PC-9 (cell line): ENCODE data around the gene TRAM2. TPM values are rescaled to one million over a fixed set of nuclear protein-coding genes. Genes with fewer than 3 reads are reported as not detected.

Experiments used
- BruUV-seq: library from RNA; stranded (reverse); fragments of 400-500 nt; replicated peaks from 2 replicates; lab custom pipeline; 2021; lab: Mats Ljungman, UMichigan
- CTCF ChIA-PET: fragments of 300-600 bp; sonication (Branson Sonifier 250); formaldehyde crosslinking; loops from one replicate; lab custom pipeline; 2022; ENCODE audit warnings: antibody characterized with exemption; lab: Charles Lee
- POLR2A ChIA-PET: fragments of 300-600 bp; sonication (Branson Sonifier 250); formaldehyde crosslinking; loops from one replicate; lab custom pipeline; 2022; ENCODE audit warnings: antibody characterized with exemption; ENCODE audit not compliant: unreplicated experiment; lab: Charles Lee
- DNase-seq, 2 experiments: peaks; one replicate each; pipeline versions ENCODE4 v3.0.0 to v3.0.0-alpha.2; 2015 to 2022; ENCODE audit warnings: mixed read lengths in 1 of 2
- H2AFZ ChIP-seq: fragments of 200-600 bp; sonication (generic); 2 replicates; pipeline ENCODE4 v1.8.1; 2017; ENCODE audit warnings: antibody characterized with exemption
- H3F3A ChIP-seq: fragments of 200-600 bp; sonication (generic); 2 replicates; pipeline ENCODE4 v1.8.1; 2017; ENCODE audit warnings: antibody characterized with exemption, mild to moderate bottlenecking, low read depth; ENCODE audit not compliant: insufficient read depth
- H3K27ac ChIP-seq: fragments of 200-600 bp; sonication (generic); 2 replicates; pipeline ENCODE4 v1.6.1; 2016; ENCODE audit warnings: mixed run types
- H3K27me3 ChIP-seq: fragments of 200-600 bp; sonication (generic); 2 replicates; pipeline ENCODE4 v1.6.1; 2016; ENCODE audit warnings: low read depth, mixed run types; ENCODE audit not compliant: insufficient read depth
- H3K36me3 ChIP-seq: fragments of 200-600 bp; sonication (generic); 2 replicates; pipeline ENCODE4 v1.6.1; 2016; ENCODE audit warnings: low read depth, mixed run types
- H3K4me1 ChIP-seq: fragments of 200-600 bp; sonication (generic); replicated peaks from 2 replicates; pipeline ENCODE4 v1.6.1; 2016; ENCODE audit warnings: mixed run types; ENCODE audit not compliant: insufficient read depth
- H3K4me2 ChIP-seq: fragments of 200-600 bp; sonication (generic); 2 replicates; pipeline ENCODE4 v1.6.1; 2017; ENCODE audit warnings: mixed run types
- H3K4me3 ChIP-seq: fragments of 200-600 bp; sonication (generic); 2 replicates; pipeline ENCODE4 v1.6.1; 2016; ENCODE audit warnings: mixed run types
- H3K79me2 ChIP-seq: fragments of 200-600 bp; sonication (generic); 2 replicates; pipeline ENCODE4 v1.6.1; 2017; ENCODE audit warnings: low read depth, mixed run types
- H3K9me2 ChIP-seq: fragments of 200-600 bp; sonication (generic); 2 replicates; pipeline ENCODE4 v1.8.1; 2017; ENCODE audit warnings: mild to moderate bottlenecking; ENCODE audit not compliant: insufficient read depth
- H3K9me3 ChIP-seq: fragments of 200-600 bp; sonication (generic); 2 replicates; pipeline ENCODE4 v1.8.1; 2016; ENCODE audit warnings: low read depth; ENCODE audit not compliant: insufficient read depth
- H4K20me1 ChIP-seq: fragments of 200-600 bp; sonication (generic); 2 replicates; pipeline ENCODE4 v1.8.1; 2017; ENCODE audit not compliant: insufficient read depth
- CTCF ChIP-seq: fragments of 200-600 bp; sonication (generic); conservative IDR thresholded peaks from 2 replicates; pipeline ENCODE4 v1.6.1; 2017; ENCODE audit warnings: mixed run types, antibody characterized with exemption, mild to moderate bottlenecking, moderate library complexity
- EZH2 ChIP-seq: fragments of 200-600 bp; sonication (generic); IDR thresholded peaks from 2 replicates; pipeline ENCODE4 v1.8.0; 2017; ENCODE audit warnings: antibody characterized with exemption, low read depth
- intact Hi-C: fragments of 100-400 bp; cut with micrococcal nuclease; formaldehyde crosslinking; loops from one replicate; pipeline ENCODE4 v1.10.0; 2022; ENCODE audit not compliant: unreplicated experiment
- total RNA-seq: library from RNA; stranded (reverse); gene quantifications from 2 replicates; pipeline ENCODE4 v1.2.3, GENCODE V29; 2021

The TRAM2 gene
- total RNA-seq, 1 experiment from 2014 or later, result 40.9 TPM

GRCh38 chr6:52513464-52513863 lies 63.4 kb downstream of the TRAM2 start:
- ChIA-PET CTCF (no interaction called here), POLR2A (no interaction called here)
- BruUV-seq, result no TSS peak
- H3K4me1 ChIP-seq, result peaks cover 59% of the 10 kb centered on the region
- H3K36me3 ChIP-seq, result no peaks in the 10 kb centered on the region
- H3K9me3 ChIP-seq, result no peaks in the 10 kb centered on the region
- H3K4me3 ChIP-seq, result no peak overlapping the region
- H3K27me3 ChIP-seq, result no peaks in the 10 kb centered on the region
- no peaks in the 10 kb centered on the region for H3K9me2 ChIP-seq
- TF ChIP-seq CTCF (no peak), EZH2 (no peak)
- peaks cover 17% of the 10 kb centered on the region; the same call in 1 of the 2 replicates for H3F3A ChIP-seq
- no peak overlapping the region for H3K4me2 ChIP-seq
- H4K20me1 ChIP-seq, result no peaks in the 10 kb centered on the region
- intact Hi-C loops, result no loop called here
- no peaks in the 10 kb centered on the region for H3K79me2 ChIP-seq
- no peak for DNase-seq
- no peak overlapping the region for H3K27ac ChIP-seq
- no peak overlapping the region for H2AFZ ChIP-seq

- ChIA-PET POLR2A (no interaction called here), CTCF (interaction anchor here (0.6 kb wide), 1 partner anchor 226 kb away, joined by 7 read pairs; no protein-coding TSS in a partner anchor)
- H3K4me2 ChIP-seq, result peak overlapping the region; percentile 65
- peaks cover 54% of the 10 kb centered on the region for H3K4me1 ChIP-seq
- no peaks in the 10 kb centered on the region for H3K79me2 ChIP-seq
- H2AFZ ChIP-seq, result peak overlapping the region; percentile 9; the same call in 1 of the 2 replicates
- H3K27ac ChIP-seq, result peak overlapping the region; percentile 87
- BruUV-seq, result TSS peak; percentile 88
- intact Hi-C loops, result loop anchor here (1.0 kb wide), 1 partner anchor 8 kb away; no protein-coding TSS in a partner anchor
- no peaks in the 10 kb centered on the region for H3K9me3 ChIP-seq
- peaks cover 8% of the 10 kb centered on the region; the same call in 1 of the 2 replicates for H3F3A ChIP-seq
- H3K36me3 ChIP-seq, result no peaks in the 10 kb centered on the region
- no peak for TF ChIP-seq EZH2
- TF ChIP-seq CTCF, result no peak
- peak; percentile 40 to 60 for DNase-seq
- no peaks in the 10 kb centered on the region for H4K20me1 ChIP-seq
- no peaks in the 10 kb centered on the region for H3K9me2 ChIP-seq
- H3K27me3 ChIP-seq, result no peaks in the 10 kb centered on the region
- H3K4me3 ChIP-seq, result no peak overlapping the region
Measured at GRCh38 chr6:52512199-52512598, 64.7 kb downstream of the TRAM2 start.

GRCh38 chr6:52511572-52512151 lies 65.2 kb downstream of the TRAM2 start:
- Histone ChIP-seq H3K9me3 (no peaks in the 10 kb centered on the region), H2AFZ (peak overlapping the region; percentile 9; the same call in 1 of the 2 replicates), H3K79me2 (no peaks in the 10 kb centered on the region), H3K9me2 (no peaks in the 10 kb centered on the region), H3K36me3 (no peaks in the 10 kb centered on the region), H3K4me3 (no peak overlapping the region), H3F3A (peaks cover 8% of the 10 kb centered on the region; the same call in 1 of the 2 replicates), H3K27me3 (no peaks in the 10 kb centered on the region), H3K27ac (peak overlapping the region; percentile 87), H3K4me2 (peak overlapping the region; percentile 65), H3K4me1 (peaks cover 50% of the 10 kb centered on the region), H4K20me1 (no peaks in the 10 kb centered on the region)
- ChIA-PET POLR2A (no interaction called here), CTCF (interaction anchor here (0.6 kb wide), 1 partner anchor 226 kb away, joined by 7 read pairs; no protein-coding TSS in a partner anchor)
- BruUV-seq, result TSS peak; percentile 34
- intact Hi-C loops, result loop anchor here (1.0 kb wide), 1 partner anchor 7 kb away; no protein-coding TSS in a partner anchor
- no peak for TF ChIP-seq EZH2
- no peak for TF ChIP-seq CTCF
- peak; percentile 44 to 81 for DNase-seq
